Mesenchymal stem cell (in vitro differentiated cells and primary cell): ENCODE measurements around the gene ATP2B1.

Experiments used
- DNase-seq: peaks from one replicate; pipeline ENCODE4 v3.0.0-alpha.2; 2013
- H2AFZ ChIP-seq: one replicate; pipeline ENCODE4 v1.6.1; 2013; ENCODE audit warnings: low read depth, mild to moderate bottlenecking, control low read depth, inconsistent platforms, low read length, moderate library complexity
- H2AK5ac ChIP-seq: 2 replicates; pipeline ENCODE4 v1.6.1; 2013; ENCODE audit warnings: low read length, moderate library complexity, mild to moderate bottlenecking, inconsistent platforms; ENCODE audit not compliant: severe bottlenecking
- H2BK120ac ChIP-seq: one replicate; pipeline ENCODE4 v1.6.1; 2013; ENCODE audit warnings: low read depth, mild to moderate bottlenecking, inconsistent platforms, low read length, moderate library complexity
- H2BK12ac ChIP-seq, 2 experiments: one replicate each; pipeline ENCODE4 v1.6.1; 2013; ENCODE audit warnings: inconsistent platforms in 2 of 2, low read length in 2 of 2, mild to moderate bottlenecking in 2 of 2, moderate library complexity in 2 of 2, control low read depth in 1 of 2
- H2BK15ac ChIP-seq: one replicate; pipeline ENCODE4 v1.6.1; 2013; ENCODE audit warnings: mild to moderate bottlenecking, low read depth, inconsistent platforms; ENCODE audit not compliant: poor library complexity, severe bottlenecking
- H2BK5ac ChIP-seq: 2 replicates; pipeline ENCODE4 v1.6.1; 2013; ENCODE audit warnings: low read depth, mild to moderate bottlenecking, low read length, control low read depth, inconsistent platforms; ENCODE audit not compliant: poor library complexity, severe bottlenecking
- H3K14ac ChIP-seq, 2 experiments: one replicate each; pipeline ENCODE4 v1.6.1; 2013; ENCODE audit warnings: inconsistent platforms in 2 of 2, low read length in 2 of 2, control low read depth in 1 of 2, mild to moderate bottlenecking in 1 of 2, moderate library complexity in 1 of 2
- H3K18ac ChIP-seq, 2 experiments: one replicate each; pipeline ENCODE4 v1.6.1; 2013; ENCODE audit warnings: inconsistent platforms in 2 of 2, low read length in 2 of 2, control low read depth in 1 of 2, low read depth in 1 of 2, mild to moderate bottlenecking in 1 of 2
- H3K23ac ChIP-seq, 2 experiments: one replicate each; pipeline ENCODE4 v1.6.1; 2013; ENCODE audit warnings: inconsistent platforms in 2 of 2, low read length in 2 of 2, mild to moderate bottlenecking in 2 of 2, moderate library complexity in 2 of 2, control low read depth in 1 of 2
- H3K27ac ChIP-seq: 2 replicates; pipeline ENCODE4 v1.5.1; 2013; ENCODE audit warnings: mild to moderate bottlenecking, moderate library complexity, low read length, control low read depth, inconsistent platforms; ENCODE audit not compliant: poor library complexity, severe bottlenecking
- H3K27me3 ChIP-seq, 2 experiments: 2 replicates each; pipeline versions ENCODE4 v1.6.1 to v1.7.0; 2013; ENCODE audit warnings: low read length in 2 of 2, mild to moderate bottlenecking in 2 of 2, moderate library complexity in 2 of 2, control low read depth in 1 of 2, inconsistent platforms in 1 of 2; ENCODE audit not compliant: control insufficient read depth in 1 of 2, insufficient read depth in 1 of 2
- H3K36me3 ChIP-seq, 2 experiments: 2 replicates each; pipeline versions ENCODE4 v1.6.1 to v1.7.0; 2013; ENCODE audit warnings: low read length in 2 of 2, control low read depth in 1 of 2, inconsistent platforms in 1 of 2, low read depth in 1 of 2, mild to moderate bottlenecking in 1 of 2; ENCODE audit not compliant: insufficient read depth in 2 of 2, control insufficient read depth in 1 of 2
- H3K4ac ChIP-seq, 2 experiments: one replicate each; pipeline ENCODE4 v1.6.1; 2013; ENCODE audit warnings: inconsistent platforms in 2 of 2, low read length in 2 of 2, mild to moderate bottlenecking in 2 of 2, moderate library complexity in 2 of 2, control low read depth in 1 of 2, low read depth in 1 of 2
- H3K4me1 ChIP-seq: 2 replicates; pipeline ENCODE4 v1.6.1; 2013; ENCODE audit warnings: low read depth, low read length, control low read depth; ENCODE audit not compliant: control insufficient read depth, insufficient read depth
- H3K4me2 ChIP-seq: 2 replicates; pipeline ENCODE4 v1.6.1; 2013; ENCODE audit warnings: low read length, mild to moderate bottlenecking, inconsistent platforms; ENCODE audit not compliant: poor library complexity, severe bottlenecking
- H3K4me3 ChIP-seq, 2 experiments: 2 replicates each; pipeline versions ENCODE4 v1.5.1 to v1.7.0; 2013; ENCODE audit warnings: low read length in 2 of 2, mild to moderate bottlenecking in 2 of 2, control low read depth in 1 of 2, low read depth in 1 of 2; ENCODE audit not compliant: insufficient read depth in 1 of 2
- H3K79me1 ChIP-seq: replicated peaks from 2 replicates; pipeline ENCODE4 v1.6.1; 2013; ENCODE audit warnings: mild to moderate bottlenecking, control low read depth, low read length, inconsistent platforms; ENCODE audit not compliant: poor library complexity, severe bottlenecking
- H3K9ac ChIP-seq: 2 replicates; pipeline ENCODE4 v1.7.0; 2013; ENCODE audit warnings: mild to moderate bottlenecking, low read length, moderate library complexity
- H3K9me3 ChIP-seq: 2 replicates; pipeline ENCODE4 v1.7.0; 2013; ENCODE audit warnings: mild to moderate bottlenecking, low read length; ENCODE audit not compliant: control insufficient read depth
- H4K8ac ChIP-seq: one replicate; pipeline ENCODE4 v1.6.1; 2013; ENCODE audit warnings: inconsistent platforms, mild to moderate bottlenecking, low read length, moderate library complexity
- H4K91ac ChIP-seq: one replicate; pipeline ENCODE4 v1.6.1; 2013; ENCODE audit warnings: mild to moderate bottlenecking, low read length, inconsistent platforms
- WGBS: methylation state at CpG from one replicate; pipeline ENCODE4 v1.1.7; 2013; ENCODE audit warnings: mixed read lengths; 5-methylcytosine and 5-hydroxymethylcytosine counted together

ATP2B1 gene

GRCh38 chr12:89552376-89552775, 156.3 kb downstream of the ATP2B1 start:
- no peak overlapping the region for H3K9ac ChIP-seq
- 22% methylated on average over 1 of the region's 1 CpG for WGBS
- H3K27ac ChIP-seq, result no peak overlapping the region
- H3K27me3 ChIP-seq, result no peaks in the 10 kb centered on the region
- H2AK5ac ChIP-seq, result no peak overlapping the region
- H3K4ac ChIP-seq, result no peak overlapping the region
- no peak overlapping the region for H3K18ac ChIP-seq
- H4K8ac ChIP-seq, result no peak overlapping the region
- H2AFZ ChIP-seq, result no peak overlapping the region
- H3K4me3 ChIP-seq, result no peak overlapping the region
- no peak overlapping the region for H2BK12ac ChIP-seq
- H3K79me1 ChIP-seq, result no peaks in the 10 kb centered on the region
- H3K36me3 ChIP-seq, result no peaks in the 10 kb centered on the region
- H3K4me1 ChIP-seq, result no peaks in the 10 kb centered on the region
- no peak overlapping the region for H3K14ac ChIP-seq
- no peak overlapping the region for H2BK5ac ChIP-seq
- no peak overlapping the region for H4K91ac ChIP-seq
- H2BK15ac ChIP-seq, result no peak overlapping the region
- no peak overlapping the region for H3K23ac ChIP-seq
- no peak overlapping the region for H3K4me2 ChIP-seq
- no peak for DNase-seq
- no peaks in the 10 kb centered on the region for H3K9me3 ChIP-seq
- no peak overlapping the region for H2BK120ac ChIP-seq

GRCh38 chr12:89551747-89552146, 156.9 kb downstream of the ATP2B1 start:
- Histone ChIP-seq H3K9me3 (no peaks in the 10 kb centered on the region), H3K23ac (no peak overlapping the region), H4K8ac (no peak overlapping the region), H3K36me3 (no peaks in the 10 kb centered on the region), H2BK15ac (no peak overlapping the region), H4K91ac (no peak overlapping the region), H3K18ac (no peak overlapping the region), H3K27ac (no peak overlapping the region), H2BK12ac (no peak overlapping the region), H3K9ac (no peak overlapping the region), H2AFZ (no peak overlapping the region), H3K79me1 (no peaks in the 10 kb centered on the region), H3K27me3 (no peaks in the 10 kb centered on the region), H3K4ac (no peak overlapping the region), H3K4me2 (no peak overlapping the region), H3K4me3 (no peak overlapping the region), H2BK120ac (no peak overlapping the region), H3K14ac (no peak overlapping the region), H3K4me1 (no peaks in the 10 kb centered on the region), H2AK5ac (no peak overlapping the region), H2BK5ac (no peak overlapping the region)
- 100% methylated on average over 2 of the region's 2 CpGs for WGBS
- no peak for DNase-seq

GRCh38 chr12:89547101-89547500, 161.5 kb downstream of the ATP2B1 start:
- no peak overlapping the region for H3K4me2 ChIP-seq
- H3K23ac ChIP-seq, result no peak overlapping the region
- WGBS, result 37% methylated on average over 3 of the region's 4 CpGs
- H3K9ac ChIP-seq, result no peak overlapping the region
- H3K18ac ChIP-seq, result no peak overlapping the region
- H2BK15ac ChIP-seq, result no peak overlapping the region
- no peaks in the 10 kb centered on the region for H3K79me1 ChIP-seq
- H3K27ac ChIP-seq, result no peak overlapping the region
- H3K9me3 ChIP-seq, result no peaks in the 10 kb centered on the region
- no peak overlapping the region for H3K4ac ChIP-seq
- no peak overlapping the region for H2AK5ac ChIP-seq
- no peak overlapping the region for H2BK12ac ChIP-seq
- no peak overlapping the region for H2BK5ac ChIP-seq
- no peaks in the 10 kb centered on the region for H3K36me3 ChIP-seq
- no peak for DNase-seq
- H4K8ac ChIP-seq, result no peak overlapping the region
- no peak overlapping the region for H2BK120ac ChIP-seq
- no peak overlapping the region for H4K91ac ChIP-seq
- peaks cover 4% of the 10 kb centered on the region for H3K4me1 ChIP-seq
- no peak overlapping the region for H3K14ac ChIP-seq
- no peak overlapping the region for H2AFZ ChIP-seq
- no peak overlapping the region for H3K4me3 ChIP-seq
- H3K27me3 ChIP-seq, result no peaks in the 10 kb centered on the region

GRCh38 chr12:89546151-89546550, 162.5 kb downstream of the ATP2B1 start:
- no peak overlapping the region for H2BK120ac ChIP-seq
- 81% methylated on average over 4 of the region's 4 CpGs for WGBS
- H2BK15ac ChIP-seq, result no peak overlapping the region
- H3K27ac ChIP-seq, result no peak overlapping the region
- H2BK5ac ChIP-seq, result no peak overlapping the region
- no peaks in the 10 kb centered on the region for H3K79me1 ChIP-seq
- no peak overlapping the region for H3K23ac ChIP-seq
- H3K4ac ChIP-seq, result no peak overlapping the region
- no peak overlapping the region for H4K91ac ChIP-seq
- no peak overlapping the region for H2AK5ac ChIP-seq
- DNase-seq, result no peak
- no peak overlapping the region for H3K4me3 ChIP-seq
- no peaks in the 10 kb centered on the region for H3K36me3 ChIP-seq
- H2AFZ ChIP-seq, result no peak overlapping the region
- H3K9ac ChIP-seq, result no peak overlapping the region
- no peak overlapping the region for H3K4me2 ChIP-seq
- H2BK12ac ChIP-seq, result no peak overlapping the region
- H3K14ac ChIP-seq, result no peak overlapping the region
- no peaks in the 10 kb centered on the region for H3K9me3 ChIP-seq
- no peak overlapping the region for H4K8ac ChIP-seq
- H3K18ac ChIP-seq, result no peak overlapping the region
- no peaks in the 10 kb centered on the region for H3K27me3 ChIP-seq
- H3K4me1 ChIP-seq, result peaks cover 4% of the 10 kb centered on the region
